ENCODE results near the gene TSPOAP1. TPM values are rescaled to one million over a fixed set of nuclear protein-coding genes. Genes with fewer than 3 reads are reported as not detected.
A peak's percentile ranks its signal among the peaks of the same experiment; 100 is the strongest.

The TSPOAP1 gene
- total RNA-seq, 4 donors from 2014 or later = 11.4 to 16.3 (median 13.0) TPM

- no peak for DNase-seq (ENCODE audit: low spot score in 2 of 2)
- H3K27me3 ChIP-seq = no peaks in the 10 kb centered on the region
- peak overlapping the region; percentile 78 to 95 (median 80) for H3K4me3 ChIP-seq
- peaks cover 0 to 33% (median 12%) of the 10 kb centered on the region in 4 donors for H3K4me1 ChIP-seq
- H3K9me3 ChIP-seq = no peaks in the 10 kb centered on the region
- peaks cover 0 to 44% (median 24%) of the 10 kb centered on the region in 3 donors for H3K36me3 ChIP-seq
- H3K27ac ChIP-seq = peak overlapping the region in 1 of 4 donors; percentile 94
- 49 to 61% methylated on average over 4 of the region's 4 CpGs for WGBS, 2 donors
- TF ChIP-seq EP300 (IDR thresholded peaks at IDR 0.05) = no peak
- no peak for TF ChIP-seq POLR2A (IDR thresholded peaks at IDR 0.05)
- TF ChIP-seq CTCF (IDR thresholded peaks at IDR 0.05) = no peak
Observed at GRCh38 chr17:58351182-58351581, 22.6 kb upstream of the TSPOAP1 start.

DNA sequence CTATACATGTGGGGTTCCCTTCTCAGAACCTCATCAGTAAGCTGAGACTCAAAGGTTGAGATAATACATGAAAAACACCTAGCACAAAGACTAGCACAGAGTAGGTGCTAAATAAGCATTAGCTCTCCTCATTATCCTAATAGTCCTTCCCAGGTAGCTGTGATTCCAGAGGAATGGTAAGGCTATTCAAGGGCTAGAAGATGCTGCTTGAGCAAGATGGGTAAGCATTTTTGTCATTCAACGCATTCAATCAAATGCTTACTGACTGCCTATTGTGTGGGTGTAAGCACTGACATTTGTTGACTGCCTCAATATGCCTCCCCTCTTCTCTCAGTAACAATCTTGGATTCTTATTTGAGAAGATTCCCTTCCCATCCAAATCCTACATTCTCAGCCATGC is 19.4 kb upstream of the TSPOAP1 start:
- no peak overlapping the region for H3K27ac ChIP-seq
- no peak for TF ChIP-seq EP300 (IDR thresholded peaks at IDR 0.05)
- no peak for TF ChIP-seq CTCF (IDR thresholded peaks at IDR 0.05)
- TF ChIP-seq POLR2A (IDR thresholded peaks at IDR 0.05) = no peak
- 68 to 82% methylated on average over 1 of the region's 1 CpG for WGBS, 2 donors
- H3K9me3 ChIP-seq = no peaks in the 10 kb centered on the region
- peaks cover 0 to 75% (median 32%) of the 10 kb centered on the region in 3 donors for H3K36me3 ChIP-seq
- no peak overlapping the region for H3K4me3 ChIP-seq
- no peaks in the 10 kb centered on the region for H3K27me3 ChIP-seq
- no peak for DNase-seq (ENCODE audit: low spot score in 2 of 2)
- H3K4me1 ChIP-seq = peaks cover 0 to 36% (median 12%) of the 10 kb centered on the region in 4 donors

GRCh38 chr17:58345500-58345899 is 16.9 kb upstream of the TSPOAP1 start:
- Histone ChIP-seq H3K27me3 (no peaks in the 10 kb centered on the region), H3K36me3 (peaks cover 0 to 79% (median 32%) of the 10 kb centered on the region in 3 donors), H3K27ac (no peak overlapping the region), H3K4me1 (peaks cover 0 to 21% (median 4%) of the 10 kb centered on the region in 4 donors), H3K9me3 (no peaks in the 10 kb centered on the region), H3K4me3 (no peak overlapping the region)
- WGBS, 2 donors = 73 to 80% methylated on average over 4 of the region's 4 CpGs
- TF ChIP-seq CTCF (IDR thresholded peaks at IDR 0.05) (no peak), EP300 (IDR thresholded peaks at IDR 0.05) (no peak), POLR2A (IDR thresholded peaks at IDR 0.05) (no peak)
- DNase-seq (ENCODE audit: low spot score in 2 of 2) = no peak

DNA sequence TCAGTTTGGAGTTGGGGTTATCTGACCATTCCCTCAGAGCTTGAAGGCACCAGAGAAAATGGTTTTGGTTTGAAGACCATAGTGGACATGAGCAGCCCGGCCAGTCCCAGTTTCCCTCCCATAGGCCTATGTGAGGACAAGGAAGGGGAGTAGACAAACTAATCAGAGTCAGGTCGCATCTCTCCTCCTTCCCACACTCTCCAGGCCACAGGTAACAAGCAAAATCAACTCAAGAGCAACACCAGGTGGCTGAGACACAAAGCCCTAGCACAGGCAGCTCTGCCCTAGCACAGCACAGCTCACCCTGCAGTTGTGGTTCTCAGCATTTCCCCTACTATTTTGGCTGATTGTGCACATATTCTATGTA is 16.2 kb upstream of the TSPOAP1 start:
- peaks cover 0 to 71% (median 32%) of the 10 kb centered on the region in 3 donors for H3K36me3 ChIP-seq
- peak overlapping the region in 1 of 4 donors; percentile 10 for H3K4me3 ChIP-seq
- no peak for TF ChIP-seq POLR2A (IDR thresholded peaks at IDR 0.05)
- TF ChIP-seq CTCF (IDR thresholded peaks at IDR 0.05) = no peak
- no peak for TF ChIP-seq EP300 (IDR thresholded peaks at IDR 0.05)
- no peaks in the 10 kb centered on the region for H3K9me3 ChIP-seq
- DNase-seq (ENCODE audit: low spot score in 2 of 2) = no peak
- H3K4me1 ChIP-seq = peaks cover 0 to 14% (median 4%) of the 10 kb centered on the region in 4 donors
- H3K27ac ChIP-seq = peak overlapping the region in 1 of 4 donors; percentile 67
- H3K27me3 ChIP-seq = no peaks in the 10 kb centered on the region
- 61 to 68% methylated on average over 2 of the region's 2 CpGs for WGBS, 2 donors

GRCh38 chr17:58344047-58344790 is 15.6 kb upstream of the TSPOAP1 start:
- DNase-seq (ENCODE audit: low spot score in 2 of 2) = no peak
- H3K27me3 ChIP-seq = no peaks in the 10 kb centered on the region
- peak overlapping the region in 1 of 4 donors; percentile 10 for H3K4me3 ChIP-seq
- TF ChIP-seq POLR2A (IDR thresholded peaks at IDR 0.05) (no peak), CTCF (IDR thresholded peaks at IDR 0.05) (no peak), EP300 (IDR thresholded peaks at IDR 0.05) (no peak)
- peaks cover 0 to 9% (median 4%) of the 10 kb centered on the region in 4 donors for H3K4me1 ChIP-seq
- peak overlapping the region in 1 of 4 donors; percentile 67 for H3K27ac ChIP-seq
- no peaks in the 10 kb centered on the region for H3K9me3 ChIP-seq
- H3K36me3 ChIP-seq = peaks cover 0 to 66% (median 32%) of the 10 kb centered on the region in 3 donors
- 29 to 41% methylated on average over 8 to 9 of the region's 9 CpGs for WGBS, 2 donors

Measured in tibial nerve (tissue), 4 donors.